ENCODE results near the gene ZC3H18.

- TF ChIP-seq EZH2 (IDR thresholded peaks at IDR 0.05) (no peak), EGR1 (IDR thresholded peaks at IDR 0.05; ENCODE audit: low read depth) (no peak), CTCF (IDR thresholded peaks at IDR 0.05 in 2 of 3, conservative IDR thresholded peaks at IDR 0.05 in 1 of 3; ENCODE audit: borderline replicate concordance in 1 of 3, insufficient read depth in 1 of 3, low read depth in 2 of 3, low read length in 2 of 3) (no peak), SIN3A (IDR thresholded peaks at IDR 0.05; ENCODE audit: low read depth) (no peak), POLR2AphosphoS5 (IDR thresholded peaks at IDR 0.05; ENCODE audit: low read depth, low read length) (no peak), POLR2A (IDR thresholded peaks at IDR 0.05; ENCODE audit: borderline replicate concordance, extremely low read depth, insufficient read depth, insufficient read length) (no peak), CEBPB (IDR thresholded peaks at IDR 0.05; ENCODE audit: low read depth) (no peak), MAX (IDR thresholded peaks at IDR 0.05) (no peak), RAD21 (IDR thresholded peaks at IDR 0.05; ENCODE audit: low read depth) (no peak)
Observed at GRCh38 chr16:88578446-88579313, 8.5 kb downstream of the ZC3H18 start.
